Activated naive CD8-positive, alpha-beta T cell treated with anti-CD3 and anti-CD28 coated beads for 36 hours (primary cell): ENCODE data around the gene NRIP1. TPM values are rescaled to one million over a fixed set of nuclear protein-coding genes. Genes with fewer than 3 reads are reported as not detected.

Experiments
- DNase-seq: peaks from one replicate; pipeline ENCODE4 v3.0.0; 2021
- H3K27ac Mint-ChIP-seq: one replicate; pipeline ENCODE4 v1.8.0; 2022; ENCODE audit warnings: mild to moderate bottlenecking, moderate library complexity, mixed read lengths
- H3K27me3 Mint-ChIP-seq: one replicate; pipeline ENCODE4 v1.8.0; 2022; ENCODE audit warnings: mild to moderate bottlenecking, mixed read lengths
- H3K36me3 Mint-ChIP-seq: one replicate; pipeline ENCODE4 v1.8.0; 2021; ENCODE audit warnings: mild to moderate bottlenecking, mixed read lengths
- H3K4me1 Mint-ChIP-seq: one replicate; pipeline ENCODE4 v1.8.0; 2021; ENCODE audit warnings: mixed read lengths
- H3K4me3 Mint-ChIP-seq: one replicate; pipeline ENCODE4 v1.8.0; 2022; ENCODE audit warnings: mild to moderate bottlenecking, moderate library complexity, mixed read lengths
- H3K9me3 Mint-ChIP-seq: one replicate; pipeline ENCODE4 v1.8.0; 2022; ENCODE audit warnings: mixed read lengths
- total RNA-seq, 2 experiments: library from RNA; stranded (reverse); gene quantifications; one replicate each; pipeline ENCODE4 v1.2.3, GENCODE V29; 2021

Gene NRIP1
- total RNA-seq, 2 experiments from 2014 or later: 26.0 to 28.3 TPM

GRCh38 chr21:14995226-14995625 is 69.6 kb downstream of the NRIP1 start:
- Mint-ChIP-seq H3K36me3 (peaks cover 46% of the 10 kb centered on the region), H3K9me3 (no peaks in the 10 kb centered on the region), H3K27me3 (no peaks in the 10 kb centered on the region), H3K4me3 (no peak overlapping the region), H3K27ac (no peak overlapping the region), H3K4me1 (peaks cover 38% of the 10 kb centered on the region)
- no peak for DNase-seq

GRCh38 chr21:14993115-14993514 is 71.7 kb downstream of the NRIP1 start:
- peaks cover 38% of the 10 kb centered on the region for H3K4me1 Mint-ChIP-seq
- H3K9me3 Mint-ChIP-seq: no peaks in the 10 kb centered on the region
- no peak overlapping the region for H3K4me3 Mint-ChIP-seq
- no peak for DNase-seq
- peaks cover 51% of the 10 kb centered on the region for H3K36me3 Mint-ChIP-seq
- no peak overlapping the region for H3K27ac Mint-ChIP-seq
- no peaks in the 10 kb centered on the region for H3K27me3 Mint-ChIP-seq

GRCh38 chr21:14991957-14992356 is 72.8 kb downstream of the NRIP1 start:
- H3K4me3 Mint-ChIP-seq: no peak overlapping the region
- no peaks in the 10 kb centered on the region for H3K9me3 Mint-ChIP-seq
- peaks cover 53% of the 10 kb centered on the region for H3K36me3 Mint-ChIP-seq
- DNase-seq: no peak
- H3K27ac Mint-ChIP-seq: no peak overlapping the region
- H3K4me1 Mint-ChIP-seq: peaks cover 36% of the 10 kb centered on the region
- H3K27me3 Mint-ChIP-seq: no peaks in the 10 kb centered on the region

GRCh38 chr21:14989359-14989758 is 75.4 kb downstream of the NRIP1 start:
- H3K36me3 Mint-ChIP-seq: peaks cover 55% of the 10 kb centered on the region
- no peak overlapping the region for H3K27ac Mint-ChIP-seq
- no peak for DNase-seq
- no peaks in the 10 kb centered on the region for H3K9me3 Mint-ChIP-seq
- peaks cover 23% of the 10 kb centered on the region for H3K4me1 Mint-ChIP-seq
- no peak overlapping the region for H3K4me3 Mint-ChIP-seq
- no peaks in the 10 kb centered on the region for H3K27me3 Mint-ChIP-seq

GRCh38 chr21:14988760-14989159 is 76.0 kb downstream of the NRIP1 start:
- Mint-ChIP-seq H3K9me3 (no peaks in the 10 kb centered on the region), H3K27ac (no peak overlapping the region), H3K4me3 (no peak overlapping the region), H3K27me3 (no peaks in the 10 kb centered on the region), H3K4me1 (peaks cover 23% of the 10 kb centered on the region), H3K36me3 (peaks cover 61% of the 10 kb centered on the region)
- no peak for DNase-seq

- H3K4me1 Mint-ChIP-seq: peaks cover 21% of the 10 kb centered on the region
- no peaks in the 10 kb centered on the region for H3K27me3 Mint-ChIP-seq
These were observed 77.2 kb downstream of the NRIP1 start for GRCh38 chr21:14987370-14988170.

GRCh38 chr21:14985306-14985705 is 79.5 kb downstream of the NRIP1 start:
- Mint-ChIP-seq H3K9me3 (no peaks in the 10 kb centered on the region), H3K36me3 (peaks cover 42% of the 10 kb centered on the region), H3K4me3 (no peak overlapping the region), H3K4me1 (peaks cover 15% of the 10 kb centered on the region), H3K27ac (no peak overlapping the region), H3K27me3 (no peaks in the 10 kb centered on the region)
- no peak for DNase-seq

More at GRCh38 chr21:14987370-14988170, 77.2 kb downstream of the NRIP1 start:
- no peak for DNase-seq
- H3K4me3 Mint-ChIP-seq: no peak overlapping the region
- no peak overlapping the region for H3K27ac Mint-ChIP-seq
- peaks cover 55% of the 10 kb centered on the region for H3K36me3 Mint-ChIP-seq
- no peaks in the 10 kb centered on the region for H3K9me3 Mint-ChIP-seq

GRCh38 chr21:14982336-14982735 is 82.5 kb downstream of the NRIP1 start:
- no peak for DNase-seq
- Mint-ChIP-seq H3K4me1 (peaks cover 14% of the 10 kb centered on the region), H3K27me3 (no peaks in the 10 kb centered on the region), H3K27ac (no peak overlapping the region), H3K36me3 (peaks cover 34% of the 10 kb centered on the region), H3K9me3 (no peaks in the 10 kb centered on the region), H3K4me3 (no peak overlapping the region)

- Mint-ChIP-seq H3K27ac (no peak overlapping the region), H3K27me3 (no peaks in the 10 kb centered on the region), H3K4me1 (peaks cover 14% of the 10 kb centered on the region), H3K36me3 (peaks cover 32% of the 10 kb centered on the region), H3K4me3 (no peak overlapping the region), H3K9me3 (no peaks in the 10 kb centered on the region)
- no peak for DNase-seq
These were observed 83.6 kb downstream of the NRIP1 start for GRCh38 chr21:14981246-14981645.

- peaks cover 14% of the 10 kb centered on the region for H3K4me1 Mint-ChIP-seq
- DNase-seq: no peak
- H3K36me3 Mint-ChIP-seq: peaks cover 31% of the 10 kb centered on the region
- H3K27me3 Mint-ChIP-seq: no peaks in the 10 kb centered on the region
- H3K4me3 Mint-ChIP-seq: no peak overlapping the region
- no peak overlapping the region for H3K27ac Mint-ChIP-seq
- no peaks in the 10 kb centered on the region for H3K9me3 Mint-ChIP-seq
These were observed 85.5 kb downstream of the NRIP1 start for GRCh38 chr21:14979264-14979663.

GRCh38 chr21:14977814-14978213 is 87.0 kb downstream of the NRIP1 start:
- Mint-ChIP-seq H3K4me1 (peaks cover 11% of the 10 kb centered on the region), H3K9me3 (no peaks in the 10 kb centered on the region), H3K4me3 (no peak overlapping the region), H3K27me3 (no peaks in the 10 kb centered on the region), H3K27ac (no peak overlapping the region), H3K36me3 (peaks cover 28% of the 10 kb centered on the region)
- no peak for DNase-seq

- DNase-seq: no peak
- no peak overlapping the region for H3K4me3 Mint-ChIP-seq
- H3K9me3 Mint-ChIP-seq: no peaks in the 10 kb centered on the region
- peaks cover 7% of the 10 kb centered on the region for H3K4me1 Mint-ChIP-seq
- no peaks in the 10 kb centered on the region for H3K27me3 Mint-ChIP-seq
- no peak overlapping the region for H3K27ac Mint-ChIP-seq
- H3K36me3 Mint-ChIP-seq: peaks cover 23% of the 10 kb centered on the region
These were observed 89.5 kb downstream of the NRIP1 start for GRCh38 chr21:14975136-14975919.

GRCh38 chr21:14972678-14973077 is 92.1 kb downstream of the NRIP1 start:
- DNase-seq: no peak
- Mint-ChIP-seq H3K4me3 (no peak overlapping the region), H3K27ac (no peak overlapping the region), H3K36me3 (peaks cover 36% of the 10 kb centered on the region), H3K27me3 (no peaks in the 10 kb centered on the region), H3K4me1 (peaks cover 4% of the 10 kb centered on the region), H3K9me3 (no peaks in the 10 kb centered on the region)

- H3K36me3 Mint-ChIP-seq: peaks cover 47% of the 10 kb centered on the region
- H3K4me3 Mint-ChIP-seq: no peak overlapping the region
- no peaks in the 10 kb centered on the region for H3K27me3 Mint-ChIP-seq
- H3K4me1 Mint-ChIP-seq: peaks cover 4% of the 10 kb centered on the region
- H3K9me3 Mint-ChIP-seq: no peaks in the 10 kb centered on the region
- no peak overlapping the region for H3K27ac Mint-ChIP-seq
- no peak for DNase-seq
These were observed 96.0 kb downstream of the NRIP1 start for GRCh38 chr21:14968821-14969220.

GRCh38 chr21:14968029-14968428 is 96.8 kb downstream of the NRIP1 start:
- no peaks in the 10 kb centered on the region for H3K27me3 Mint-ChIP-seq
- H3K9me3 Mint-ChIP-seq: no peaks in the 10 kb centered on the region
- no peak overlapping the region for H3K27ac Mint-ChIP-seq
- H3K4me1 Mint-ChIP-seq: peaks cover 4% of the 10 kb centered on the region
- H3K36me3 Mint-ChIP-seq: peaks cover 47% of the 10 kb centered on the region
- no peak for DNase-seq
- H3K4me3 Mint-ChIP-seq: no peak overlapping the region
